ENCODE measurements around the gene ENOPH1.
"Not testable (repeated sequence)": the region's sequence is repeated elsewhere in the genome, so short reads cannot be mapped to it uniquely, and the experiment has no call there.

ENOPH1 gene

GRCh38 chr4:82473621-82474164 lies 43.3 kb downstream of the ENOPH1 start:
- no peak for DNase-seq

GRCh38 chr4:82475931-82476330 lies 45.5 kb downstream of the ENOPH1 start:
- not testable (repeated sequence) for DNase-seq

- not testable (repeated sequence) for DNase-seq
Observed at GRCh38 chr4:82477469-82477868, 47.1 kb downstream of the ENOPH1 start.

GRCh38 chr4:82479562-82479961 lies 49.2 kb downstream of the ENOPH1 start:
- DNase-seq = no peak

GRCh38 chr4:82480771-82481505 lies 50.5 kb downstream of the ENOPH1 start:
- no peak for DNase-seq

- no peak for DNase-seq
Observed at GRCh38 chr4:82481506-82481840, 51.1 kb downstream of the ENOPH1 start.

- no peak for DNase-seq
Observed at GRCh38 chr4:82482387-82482786, 52.0 kb downstream of the ENOPH1 start.

- no peak for DNase-seq
Observed at GRCh38 chr4:82484996-82485783, 54.8 kb downstream of the ENOPH1 start.

- DNase-seq = no peak
Observed at GRCh38 chr4:82489076-82489475, 58.7 kb downstream of the ENOPH1 start.

- DNase-seq = no peak
Observed at GRCh38 chr4:82489987-82490386, 59.6 kb downstream of the ENOPH1 start.

- no peak for DNase-seq
Observed at GRCh38 chr4:82491251-82491960, 61.0 kb downstream of the ENOPH1 start.

GRCh38 chr4:82493721-82494425 lies 63.5 kb downstream of the ENOPH1 start:
- no peak for DNase-seq

- no peak for DNase-seq
Observed at GRCh38 chr4:82495666-82496065, 65.3 kb downstream of the ENOPH1 start.

GRCh38 chr4:82496349-82496748 lies 66.0 kb downstream of the ENOPH1 start:
- DNase-seq = no peak

GRCh38 chr4:82499738-82500434 lies 69.5 kb downstream of the ENOPH1 start:
- no peak for DNase-seq

- DNase-seq = no peak
Observed at GRCh38 chr4:82500435-82501153, 70.2 kb downstream of the ENOPH1 start.

GRCh38 chr4:82501154-82501442 lies 70.7 kb downstream of the ENOPH1 start:
- DNase-seq = no peak

GRCh38 chr4:82508011-82508410 lies 77.6 kb downstream of the ENOPH1 start:
- no peak for DNase-seq

- no peak for DNase-seq
Observed at GRCh38 chr4:82508806-82509428, 78.5 kb downstream of the ENOPH1 start.

- DNase-seq = no peak
Observed at GRCh38 chr4:82510216-82510615, 79.8 kb downstream of the ENOPH1 start.

Data from activated naive CD4-positive, alpha-beta T cell treated with anti-CD3 and anti-CD28 coated beads, Interleukin-2, amount 50 U/mL, for 16 hours (primary cell).